Measurements from ENCODE around the gene AQP2. TPM values are rescaled to one million over a fixed set of nuclear protein-coding genes. Genes with fewer than 3 reads are reported as not detected.
"Not testable (repeated sequence)": the region's sequence is repeated elsewhere in the genome, so short reads cannot be mapped to it uniquely, and the experiment has no call there.

The AQP2 gene
- total RNA-seq, 1 donor from 2014 or later: 0.70 TPM

DNA sequence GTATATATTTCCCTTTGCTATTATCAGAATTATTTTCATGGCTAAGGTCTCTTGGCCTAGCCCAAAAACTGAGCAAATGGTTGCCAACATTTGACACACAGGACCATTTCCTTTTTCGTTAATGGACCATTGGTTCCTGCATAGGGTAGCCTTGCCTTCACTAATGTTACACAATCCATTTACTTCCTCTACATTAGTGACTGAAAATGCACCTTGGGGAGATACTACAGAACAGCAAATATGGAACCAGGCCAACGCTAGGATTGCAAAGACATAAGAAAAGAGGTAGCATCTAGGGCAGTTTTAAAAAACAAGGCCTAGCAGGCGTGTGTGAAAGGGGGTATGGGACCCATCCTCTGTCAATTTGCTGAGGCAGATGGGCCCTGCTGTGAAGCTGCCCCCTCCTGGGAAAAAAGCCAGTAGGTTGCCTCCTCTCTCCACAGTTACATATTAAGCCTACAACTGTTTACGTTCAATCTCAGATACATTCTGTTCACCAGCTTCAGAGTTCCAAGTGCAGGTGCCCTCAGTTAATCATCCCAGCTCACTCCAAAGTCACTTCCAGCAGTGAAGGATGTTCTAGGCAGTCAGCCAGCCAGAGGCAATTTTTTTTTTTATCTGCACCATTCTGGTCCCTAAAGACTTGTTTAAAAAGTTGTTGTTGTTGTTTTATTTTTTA lies 37.2 kb downstream of the AQP2 start:
- no peak for DNase-seq (ENCODE audit: low spot score)

- DNase-seq (ENCODE audit: low spot score): not testable (repeated sequence)
These were observed 38.9 kb downstream of the AQP2 start for GRCh38 chr12:49989400-49989799.

GRCh38 chr12:49990273-49990672 lies 39.7 kb downstream of the AQP2 start:
- DNase-seq (ENCODE audit: low spot score): no peak

DNA sequence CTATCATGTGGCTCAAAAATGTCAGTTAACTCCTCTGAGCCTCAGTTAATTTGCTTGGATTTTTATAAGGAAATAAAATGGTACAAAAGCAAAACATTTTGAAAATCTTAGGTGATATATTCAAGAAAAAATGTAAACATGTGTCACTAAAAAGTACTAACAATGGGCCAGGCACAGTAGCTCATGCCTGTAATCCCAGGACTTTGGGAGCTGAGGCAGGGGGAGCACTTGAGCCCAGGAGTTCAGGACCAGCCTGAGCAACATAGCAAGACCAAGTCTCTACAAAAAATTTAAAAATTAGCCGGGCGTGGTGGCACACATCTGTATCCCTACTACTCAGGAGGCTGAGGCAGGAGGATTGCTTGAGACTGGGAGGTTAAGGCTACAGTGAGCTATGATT lies 47.9 kb downstream of the AQP2 start:
- DNase-seq (ENCODE audit: low spot score): no peak

GRCh38 chr12:50003595-50003994 lies 53.1 kb downstream of the AQP2 start:
- no peak for DNase-seq (ENCODE audit: low spot score)

- no peak for DNase-seq (ENCODE audit: low spot score)
These were observed 54.2 kb downstream of the AQP2 start for GRCh38 chr12:50004696-50005095.

DNA sequence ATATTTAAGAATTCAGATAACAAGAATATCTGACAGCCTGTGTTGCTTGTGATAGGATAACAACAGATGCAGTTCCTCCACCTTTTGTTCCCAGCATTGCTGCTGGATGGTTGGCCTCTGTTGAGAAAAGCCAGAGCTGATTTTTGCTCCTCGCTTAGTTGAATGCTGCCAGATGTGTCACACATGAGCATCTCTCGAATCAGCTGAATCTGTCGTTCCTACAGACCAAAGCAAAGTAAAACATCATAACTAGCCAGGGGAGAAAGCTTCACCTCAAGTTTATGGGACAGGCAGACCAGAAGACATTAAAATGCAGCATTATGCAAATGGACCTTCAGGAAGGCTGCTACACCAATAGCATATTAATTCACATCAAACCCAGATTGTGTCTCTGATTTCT lies 54.6 kb downstream of the AQP2 start:
- no peak for DNase-seq (ENCODE audit: low spot score)

GRCh38 chr12:50006280-50006679 lies 55.7 kb downstream of the AQP2 start:
- DNase-seq (ENCODE audit: low spot score): no peak

- DNase-seq (ENCODE audit: low spot score): no peak
These were observed 56.4 kb downstream of the AQP2 start for GRCh38 chr12:50006754-50007442.

Other genes starting within 250 kb of the AQP2 start
- gene FMNL3, start 243.3 kb upstream of the AQP2 start, total RNA-seq: 12.6 TPM
- 603 TPM for gene TMBIM6, start 209.2 kb upstream of the AQP2 start, total RNA-seq
- 24.0 TPM for gene NCKAP5L, start 122.3 kb upstream of the AQP2 start, total RNA-seq
- 3.9 TPM for gene BCDIN3D, start 107.6 kb upstream of the AQP2 start, total RNA-seq
- 6.2 TPM for gene FAIM2, start 46.8 kb upstream of the AQP2 start, total RNA-seq
- 0.34 TPM for gene AQP5, start 11.1 kb downstream of the AQP2 start, total RNA-seq
- gene AQP6, start 22.2 kb downstream of the AQP2 start, total RNA-seq: not detected
- 5.3 TPM for gene RACGAP1, start 74.8 kb downstream of the AQP2 start, total RNA-seq
- gene ASIC1, start 106.9 kb downstream of the AQP2 start, total RNA-seq: 1.6 TPM
- gene SMARCD1, start 134.6 kb downstream of the AQP2 start, total RNA-seq: 64.5 TPM
- gene GPD1, start 153.3 kb downstream of the AQP2 start, total RNA-seq: 1.7 TPM
- gene COX14, start 161.5 kb downstream of the AQP2 start, total RNA-seq: 58.9 TPM
- 55.6 TPM for gene CERS5, start 216.6 kb downstream of the AQP2 start, total RNA-seq